Measurements from ENCODE around the gene WNK2. TPM values are rescaled to one million over a fixed set of nuclear protein-coding genes. Genes with fewer than 3 reads are reported as not detected.

WNK2 gene
- total RNA-seq, 1 donor from 2014 or later, result 1.0 TPM

DNA sequence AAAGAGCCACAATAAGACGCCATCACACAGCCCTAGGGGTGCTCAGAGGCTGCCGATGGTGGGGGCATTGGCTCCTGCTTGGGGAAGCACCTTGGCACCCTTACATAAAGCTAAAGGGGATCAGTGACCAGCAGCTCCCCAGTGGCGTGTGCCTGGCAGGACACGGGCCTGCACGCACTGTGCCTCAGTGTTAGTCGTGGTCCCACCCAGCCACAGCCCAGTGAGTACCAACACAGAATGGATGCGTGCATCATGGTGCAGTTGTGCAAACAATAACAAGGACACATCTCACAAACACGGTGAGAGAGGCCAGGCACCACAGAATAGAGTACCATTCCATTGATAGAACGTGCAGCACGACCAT, 103.2 kb downstream of the WNK2 start:
- no peak for DNase-seq (ENCODE audit: low read depth)

DNA sequence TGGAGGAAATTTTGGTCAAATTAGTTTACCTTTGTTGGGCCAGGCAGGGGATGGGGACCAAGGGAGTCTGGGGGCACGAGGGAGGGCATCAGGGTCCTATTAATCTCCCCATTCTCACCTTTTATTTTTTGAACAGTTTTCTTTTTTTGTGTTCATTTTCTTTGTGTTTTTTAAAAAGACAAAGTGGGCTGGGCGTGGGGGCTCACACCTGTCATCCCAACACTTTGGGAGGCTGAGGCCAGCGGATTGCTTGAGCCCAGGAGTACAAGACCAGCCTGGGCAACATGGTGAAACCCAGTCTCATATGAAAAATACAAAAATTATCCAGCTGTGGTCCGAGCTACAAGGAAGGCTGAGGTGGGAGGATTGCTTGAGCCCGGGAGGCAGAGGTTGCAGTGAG, 103.7 kb downstream of the WNK2 start:
- no peak overlapping the region for H3K4me3 ChIP-seq (ENCODE audit: low read depth, low read length)
- no peak for DNase-seq (ENCODE audit: low read depth)
- TF ChIP-seq, protein P1, sequence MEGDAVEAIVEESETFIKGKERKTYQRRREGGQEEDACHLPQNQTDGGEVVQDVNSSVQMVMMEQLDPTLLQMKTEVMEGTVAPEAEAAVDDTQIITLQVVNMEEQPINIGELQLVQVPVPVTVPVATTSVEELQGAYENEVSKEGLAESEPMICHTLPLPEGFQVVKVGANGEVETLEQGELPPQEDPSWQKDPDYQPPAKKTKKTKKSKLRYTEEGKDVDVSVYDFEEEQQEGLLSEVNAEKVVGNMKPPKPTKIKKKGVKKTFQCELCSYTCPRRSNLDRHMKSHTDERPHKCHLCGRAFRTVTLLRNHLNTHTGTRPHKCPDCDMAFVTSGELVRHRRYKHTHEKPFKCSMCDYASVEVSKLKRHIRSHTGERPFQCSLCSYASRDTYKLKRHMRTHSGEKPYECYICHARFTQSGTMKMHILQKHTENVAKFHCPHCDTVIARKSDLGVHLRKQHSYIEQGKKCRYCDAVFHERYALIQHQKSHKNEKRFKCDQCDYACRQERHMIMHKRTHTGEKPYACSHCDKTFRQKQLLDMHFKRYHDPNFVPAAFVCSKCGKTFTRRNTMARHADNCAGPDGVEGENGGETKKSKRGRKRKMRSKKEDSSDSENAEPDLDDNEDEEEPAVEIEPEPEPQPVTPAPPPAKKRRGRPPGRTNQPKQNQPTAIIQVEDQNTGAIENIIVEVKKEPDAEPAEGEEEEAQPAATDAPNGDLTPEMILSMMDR (conservative IDR thresholded peaks at IDR 0.05; ENCODE audit: low read depth, low read length), result no peak

More for the DNA sequence above, 103.2 kb downstream of the WNK2 start:
- TF ChIP-seq, protein P1 (conservative IDR thresholded peaks at IDR 0.05; ENCODE audit: low read depth, low read length), result no peak
- no peak overlapping the region for H3K4me3 ChIP-seq (ENCODE audit: low read depth, low read length)

DNA sequence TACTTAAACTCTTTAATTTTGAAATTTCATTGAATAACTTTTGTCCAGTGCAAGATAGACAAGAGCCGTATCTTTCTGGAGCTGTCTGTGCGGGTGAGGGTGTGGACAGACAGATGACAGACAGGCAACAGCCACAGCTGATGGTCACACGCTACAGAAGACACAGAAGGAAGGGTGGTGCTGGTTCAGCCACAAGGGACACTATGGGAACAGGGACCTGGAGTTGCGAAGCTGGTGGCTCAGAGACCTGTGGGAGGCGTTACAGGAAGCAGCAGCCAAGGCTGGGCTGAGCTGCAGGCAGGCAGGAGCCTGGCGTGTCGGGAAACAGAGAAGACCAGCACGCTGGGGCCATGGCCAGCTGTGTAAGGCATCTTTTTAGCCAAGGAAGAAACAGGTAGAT, 104.4 kb downstream of the WNK2 start:
- no peak overlapping the region for H3K4me3 ChIP-seq (ENCODE audit: low read depth, low read length)
- TF ChIP-seq, protein P1 (conservative IDR thresholded peaks at IDR 0.05; ENCODE audit: low read depth, low read length), result no peak
- no peak for DNase-seq (ENCODE audit: low read depth)

DNA sequence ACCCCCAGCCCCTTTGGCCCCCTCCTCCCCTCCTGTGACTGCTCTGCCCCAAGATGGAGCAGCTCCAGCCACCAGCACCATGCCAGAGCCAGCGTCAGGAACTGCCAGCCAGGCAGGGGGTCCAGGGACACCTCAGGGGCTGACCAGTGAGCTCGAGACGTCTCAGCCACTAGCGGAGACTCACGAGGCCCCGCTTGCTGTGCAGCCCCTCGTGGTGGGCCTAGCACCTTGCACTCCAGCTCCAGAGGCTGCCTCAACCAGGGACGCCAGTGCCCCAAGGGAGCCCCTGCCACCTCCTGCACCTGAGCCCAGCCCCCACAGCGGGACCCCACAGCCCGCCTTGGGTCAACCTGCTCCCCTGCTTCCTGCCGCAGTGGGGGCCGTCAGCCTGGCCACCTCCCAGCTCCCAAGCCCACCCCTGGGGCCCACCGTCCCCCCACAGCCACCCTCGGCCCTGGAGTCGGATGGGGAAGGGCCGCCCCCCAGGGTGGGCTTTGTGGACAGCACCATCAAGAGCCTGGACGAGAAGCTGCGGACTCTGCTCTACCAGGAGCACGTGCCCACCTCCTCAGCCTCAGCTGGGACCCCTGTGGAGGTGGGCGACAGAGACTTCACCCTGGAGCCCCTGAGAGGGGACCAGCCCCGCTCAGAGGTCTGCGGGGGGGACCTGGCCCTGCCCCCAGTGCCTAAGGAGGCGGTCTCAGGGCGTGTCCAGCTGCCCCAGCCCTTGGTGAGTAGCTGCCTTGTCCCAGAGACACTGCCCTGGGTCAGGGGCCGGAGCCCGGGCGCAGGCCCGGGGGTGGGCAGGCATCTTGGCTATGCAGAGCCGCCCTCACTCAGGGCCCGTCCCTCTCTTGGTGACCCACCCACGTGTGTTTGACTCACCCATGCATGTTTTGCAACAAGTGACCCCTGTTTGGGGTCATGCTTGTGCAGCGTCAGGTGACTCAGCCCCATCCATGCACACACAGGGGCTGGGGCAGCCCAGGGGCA, 105.2 kb downstream of the WNK2 start:
- no peak overlapping the region for H3K4me3 ChIP-seq (ENCODE audit: low read depth, low read length)
- peak; percentile 27 for DNase-seq (ENCODE audit: low read depth)
- TF ChIP-seq, protein P1 (conservative IDR thresholded peaks at IDR 0.05; ENCODE audit: low read depth, low read length), result no peak

DNA sequence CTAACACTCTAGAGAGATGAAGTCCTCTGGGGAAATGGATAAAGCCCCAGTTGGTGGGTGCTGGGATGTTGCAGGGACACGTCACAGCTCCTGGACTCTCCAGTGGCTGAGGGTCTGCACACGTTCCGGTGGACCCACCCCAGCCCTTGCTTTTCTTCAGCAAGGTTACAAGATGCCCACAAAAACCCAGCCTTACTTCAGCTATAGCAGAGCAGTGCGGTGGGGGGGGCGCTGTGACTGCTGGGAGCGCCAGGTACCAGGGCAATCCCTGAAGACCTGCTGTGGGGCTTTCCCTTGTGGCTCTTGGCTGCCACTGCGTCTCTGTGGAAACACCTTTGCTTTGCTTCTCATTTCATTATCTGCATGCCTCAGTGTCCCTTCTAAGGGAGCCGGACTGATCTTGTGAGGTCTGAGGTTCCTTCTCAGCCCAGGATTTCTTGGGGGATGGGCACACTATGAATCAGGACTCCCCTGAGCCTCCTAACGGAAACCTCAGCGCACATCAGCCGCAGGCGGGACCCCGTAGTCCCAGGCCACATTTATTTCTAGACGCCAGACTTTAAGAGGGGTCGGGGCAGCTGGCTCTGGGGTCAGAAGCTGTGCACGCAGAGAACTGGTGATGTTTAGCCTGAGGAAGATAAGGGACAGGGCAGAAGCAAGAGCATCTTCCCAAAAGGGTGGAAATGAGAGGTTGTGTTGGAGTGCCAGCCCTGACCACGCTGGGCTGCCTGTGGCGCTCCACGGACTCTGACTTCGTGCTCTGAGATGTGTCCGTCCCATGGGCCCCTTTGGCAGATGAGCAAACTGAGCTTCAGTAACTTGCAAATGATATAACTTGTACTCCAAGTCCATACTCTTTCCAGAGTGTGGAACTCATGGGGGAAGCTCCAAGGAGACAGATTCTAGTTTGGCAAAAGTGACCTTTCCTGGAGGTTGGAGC, 106.8 kb downstream of the WNK2 start:
- no peak overlapping the region for H3K4me3 ChIP-seq (ENCODE audit: low read depth, low read length)
- no peak for DNase-seq (ENCODE audit: low read depth)
- TF ChIP-seq, protein P1 (conservative IDR thresholded peaks at IDR 0.05; ENCODE audit: low read depth, low read length), result no peak

GRCh38 chr9:93291536-93292287, 107.8 kb downstream of the WNK2 start:
- no peak overlapping the region for H3K4me3 ChIP-seq (ENCODE audit: low read depth, low read length)
- no peak for DNase-seq (ENCODE audit: low read depth)
- TF ChIP-seq, protein P1 (conservative IDR thresholded peaks at IDR 0.05; ENCODE audit: low read depth, low read length), result no peak
